Middle frontal gyrus (tissue), 1 donor: ENCODE measurements around the gene MARCHF3.
"Not testable (repeated sequence)": the region's sequence is repeated elsewhere in the genome, so short reads cannot be mapped to it uniquely, and the experiment has no call there.

Source experiments
- DNase-seq: peaks from one replicate; pipeline ENCODE4 v3.0.0-alpha.2; 2015; ENCODE audit warnings: low spot score; ENCODE audit errors: extremely low spot score

The MARCHF3 gene

GRCh38 chr5:126878634-126879033 is 151.7 kb downstream of the MARCHF3 start:
- no peak for DNase-seq

GRCh38 chr5:126878085-126878484 is 152.3 kb downstream of the MARCHF3 start:
- DNase-seq, result no peak

GRCh38 chr5:126877602-126878001 is 152.8 kb downstream of the MARCHF3 start:
- DNase-seq, result no peak

GRCh38 chr5:126875303-126875785 is 155.0 kb downstream of the MARCHF3 start:
- DNase-seq, result no peak

GRCh38 chr5:126872561-126873354 is 157.6 kb downstream of the MARCHF3 start:
- no peak for DNase-seq

- no peak for DNase-seq
These were observed 158.9 kb downstream of the MARCHF3 start for GRCh38 chr5:126871441-126871840.

GRCh38 chr5:126869005-126869451 is 161.3 kb downstream of the MARCHF3 start:
- peak; percentile 9 for DNase-seq

GRCh38 chr5:126868338-126869004 is 161.9 kb downstream of the MARCHF3 start:
- DNase-seq, result no peak

- no peak for DNase-seq
These were observed 163.3 kb downstream of the MARCHF3 start for GRCh38 chr5:126866851-126867636.

GRCh38 chr5:126865299-126865698 is 165.1 kb downstream of the MARCHF3 start:
- peak; percentile 31 for DNase-seq

GRCh38 chr5:126864042-126864688 is 166.2 kb downstream of the MARCHF3 start:
- DNase-seq, result no peak

GRCh38 chr5:126863402-126863801 is 167.0 kb downstream of the MARCHF3 start:
- no peak for DNase-seq

- DNase-seq, result no peak
These were observed 171.9 kb downstream of the MARCHF3 start for GRCh38 chr5:126858441-126858840.

GRCh38 chr5:126857472-126858410 is 172.6 kb downstream of the MARCHF3 start:
- no peak for DNase-seq

GRCh38 chr5:126855266-126855665 is 175.1 kb downstream of the MARCHF3 start:
- no peak for DNase-seq

GRCh38 chr5:126854526-126855110 is 175.7 kb downstream of the MARCHF3 start:
- DNase-seq, result no peak

GRCh38 chr5:126853541-126854307 is 176.6 kb downstream of the MARCHF3 start:
- not testable (repeated sequence) for DNase-seq

GRCh38 chr5:126852841-126853271 is 177.5 kb downstream of the MARCHF3 start:
- no peak for DNase-seq

- DNase-seq, result no peak
These were observed 178.2 kb downstream of the MARCHF3 start for GRCh38 chr5:126852091-126852571.
